ENCODE measurements around the gene MGRN1. TPM values are rescaled to one million over a fixed set of nuclear protein-coding genes. Genes with fewer than 3 reads are reported as not detected.

The MGRN1 gene
- total RNA-seq, 8 experiments from 2014 or later: 16.3 to 69.6 (median 34.5) TPM

Other genes starting within 250 kb of the MGRN1 start
- 10 to 100 TPM in 7 of 8 experiments, 1 to 10 TPM in 1; 6.0 to 30.1 (median 26.8) TPM for gene CORO7, start 208.2 kb upstream of the MGRN1 start, total RNA-seq
- 10 to 100 TPM; 28.3 to 69.4 (median 44.3) TPM for gene DNAJA3, start 199.0 kb upstream of the MGRN1 start, total RNA-seq
- 10 to 100 TPM in 6 of 8 experiments, 1 to 10 TPM in 2; 2.8 to 77.3 (median 41.7) TPM for gene NMRAL1, start 150.2 kb upstream of the MGRN1 start, total RNA-seq
- 10 to 100 TPM; 31.5 to 67.8 (median 44.1) TPM for gene HMOX2, start 148.4 kb upstream of the MGRN1 start, total RNA-seq
- gene CDIP1, start 86.1 kb upstream of the MGRN1 start, total RNA-seq: 10 to 100 TPM; 22.5 to 54.3 (median 28.3) TPM
- gene C16orf96, start 68.5 kb upstream of the MGRN1 start, total RNA-seq: under 1 TPM; 0.10 to 1.00 (median 0.32) TPM
- 10 to 100 TPM in 5 of 8 experiments, 1 to 10 TPM in 3; 6.9 to 20.8 (median 11.3) TPM for gene UBALD1, start 9.9 kb upstream of the MGRN1 start, total RNA-seq
- gene NUDT16L1, start 68.7 kb downstream of the MGRN1 start, total RNA-seq: 10 to 100 TPM; 13.8 to 35.2 (median 26.5) TPM
- 10 to 100 TPM; 11.7 to 35.5 (median 26.2) TPM for gene ANKS3, start 109.4 kb downstream of the MGRN1 start, total RNA-seq
- 1 to 10 TPM in 6 of 8 experiments, under 1 TPM in 2; 0.96 to 9.4 (median 2.3) TPM for gene DNAAF8, start 109.7 kb downstream of the MGRN1 start, total RNA-seq
- gene ZNF500, start 142.3 kb downstream of the MGRN1 start, total RNA-seq: 10 to 100 TPM in 3 of 8 experiments, 1 to 10 TPM in 5; 7.9 to 17.5 (median 9.0) TPM
- gene SEPTIN12, start 163.5 kb downstream of the MGRN1 start, total RNA-seq: 1 to 10 TPM in 2 of 8 experiments, under 1 TPM in 2, not detected in 4; 0.61 to 1.3 (median 1.0) TPM
- 1 to 10 TPM in 3 of 8 experiments, under 1 TPM in 4, not detected in 1; 0.71 to 2.1 (median 0.98) TPM for gene SMIM22, start 170.5 kb downstream of the MGRN1 start, total RNA-seq
- 10 to 100 TPM; 19.1 to 45.1 (median 35.4) TPM for gene ROGDI, start 177.8 kb downstream of the MGRN1 start, total RNA-seq
- 100 to 1,000 TPM in 1 of 8 experiments, 10 to 100 TPM in 7; 36.4 to 101 (median 49.5) TPM for gene GLYR1, start 222.5 kb downstream of the MGRN1 start, total RNA-seq
- 10 to 100 TPM; 14.0 to 43.7 (median 24.2) TPM for gene UBN1, start 222.7 kb downstream of the MGRN1 start, total RNA-seq

Data from motor neuron (in vitro differentiated cells).